NCI-H1436 (cell line): ENCODE results near the gene MYBPC2.

ENCODE experiments used
- DNase-seq: peaks from one replicate; lab custom pipeline; 2025; lab: John Stamatoyannopoulos, UW

MYBPC2 gene

DNA sequence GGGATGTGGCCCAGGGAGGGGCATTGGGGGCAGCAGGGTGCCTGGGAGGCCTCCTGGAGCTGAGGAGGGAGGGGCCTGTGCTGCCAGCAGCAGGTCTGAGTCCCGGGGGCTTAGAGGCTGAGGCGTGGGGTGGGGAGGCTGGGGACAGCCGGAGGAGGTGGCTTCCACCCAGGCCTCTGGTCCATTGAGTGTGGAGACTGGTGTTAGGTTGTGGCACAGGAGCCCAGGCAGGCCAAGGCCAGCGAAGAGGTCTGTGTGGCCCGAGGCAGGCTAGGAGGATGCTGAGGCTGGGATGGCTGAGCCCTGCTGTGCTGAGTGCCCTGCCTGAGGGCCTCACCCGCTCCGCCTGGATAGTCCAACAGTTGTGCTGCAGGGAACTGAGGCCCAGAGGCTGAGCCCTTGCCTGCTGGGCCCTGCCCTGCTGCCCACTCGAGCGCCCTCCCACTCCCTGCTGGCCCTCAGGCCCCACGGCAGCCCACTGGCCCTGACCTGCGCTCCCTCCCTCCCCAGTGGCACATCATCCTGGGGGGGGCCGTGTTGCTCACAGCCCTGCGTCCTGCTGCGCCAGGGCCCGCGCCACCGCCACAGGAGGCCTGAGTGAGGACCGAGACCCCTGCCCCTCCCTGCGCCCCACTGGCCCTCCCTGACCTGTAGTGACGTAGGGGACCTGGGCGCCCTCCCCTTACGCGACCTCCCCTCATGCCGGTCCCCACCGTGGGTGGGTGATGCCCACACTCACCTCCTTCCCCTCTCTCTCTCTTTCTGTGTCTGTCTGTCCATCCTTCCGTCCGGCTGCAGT is 48.9 kb downstream of the MYBPC2 start:
- DNase-seq: no peak

DNA sequence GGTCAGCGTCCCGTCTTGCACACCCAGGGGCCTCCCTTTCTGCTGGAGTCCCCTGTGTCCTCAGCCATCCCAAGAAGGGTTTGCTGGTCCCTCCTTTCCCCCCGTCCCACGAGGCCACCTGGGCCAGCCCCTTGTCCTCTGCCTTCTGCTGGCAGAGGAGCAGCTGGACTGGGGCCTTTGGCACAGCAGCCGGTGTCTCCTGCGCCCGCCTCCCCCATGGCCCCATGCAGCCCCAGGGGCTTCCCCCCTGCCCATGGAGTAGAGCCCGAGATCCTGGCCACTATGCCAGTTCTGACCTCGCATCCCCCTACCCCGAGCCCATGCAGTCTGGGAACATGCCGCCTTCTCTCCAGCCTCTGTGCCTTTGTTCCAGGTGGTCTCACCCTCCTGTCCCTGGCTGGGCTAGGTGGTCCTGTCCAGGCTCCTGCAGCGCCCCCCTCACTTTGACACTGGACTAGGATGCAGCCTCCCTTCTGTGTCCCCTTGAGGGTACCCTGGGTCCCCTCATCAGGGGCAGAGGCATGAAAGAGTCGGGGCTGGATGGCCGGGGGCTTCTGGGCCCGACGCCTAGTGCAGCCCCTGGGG is 49.7 kb downstream of the MYBPC2 start:
- DNase-seq: no peak

DNA sequence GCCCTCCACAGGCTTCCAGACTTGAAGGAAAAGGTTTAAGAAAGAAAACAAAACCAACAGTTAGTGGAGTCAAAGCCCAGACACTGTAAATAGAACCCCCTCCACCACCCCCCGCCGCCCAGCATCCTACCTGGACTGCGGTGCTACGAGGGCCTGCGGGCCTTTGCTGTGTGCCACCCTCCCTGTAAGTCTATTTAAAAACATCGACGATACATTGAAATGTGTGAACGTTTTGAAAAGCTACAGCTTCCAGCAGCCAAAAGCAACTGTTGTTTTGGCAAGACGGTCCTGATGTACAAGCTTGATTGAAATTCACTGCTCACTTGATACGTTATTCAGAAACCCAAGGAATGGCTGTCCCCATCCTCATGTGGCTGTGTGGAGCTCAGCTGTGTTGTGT is 50.2 kb downstream of the MYBPC2 start:
- no peak for DNase-seq

DNA sequence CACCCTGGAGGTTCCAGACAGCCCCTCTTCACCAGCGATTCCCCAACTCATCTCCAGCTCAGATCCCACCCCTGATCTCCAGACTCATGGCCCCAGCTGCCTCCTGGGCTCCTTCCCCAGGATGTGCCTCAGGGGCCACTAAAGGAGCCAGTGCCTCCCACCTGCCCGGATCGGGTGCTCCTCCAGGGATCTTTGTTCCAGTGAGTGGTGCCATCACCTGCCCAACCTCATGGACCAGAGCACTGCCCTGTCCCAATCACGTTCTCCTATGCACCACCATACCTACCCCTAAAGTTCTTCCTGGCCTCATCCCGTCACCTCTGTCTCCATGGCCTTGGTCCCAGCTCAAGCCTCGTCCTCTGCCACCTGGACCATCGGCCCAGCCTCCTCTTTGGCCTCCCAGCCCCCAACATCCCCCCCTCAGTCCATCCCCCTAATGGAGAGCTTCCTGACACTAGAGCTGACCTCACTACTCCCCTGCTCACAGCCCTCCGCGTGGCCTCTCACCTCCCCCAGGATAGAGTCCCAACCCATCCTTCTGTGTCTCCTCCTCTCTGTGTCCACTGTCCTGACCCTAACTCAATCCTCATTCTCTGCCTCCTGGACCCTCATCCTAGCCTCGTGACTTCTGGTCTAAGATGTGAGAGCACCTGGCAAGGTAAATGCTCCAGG is 52.7 kb downstream of the MYBPC2 start:
- DNase-seq: no peak

DNA sequence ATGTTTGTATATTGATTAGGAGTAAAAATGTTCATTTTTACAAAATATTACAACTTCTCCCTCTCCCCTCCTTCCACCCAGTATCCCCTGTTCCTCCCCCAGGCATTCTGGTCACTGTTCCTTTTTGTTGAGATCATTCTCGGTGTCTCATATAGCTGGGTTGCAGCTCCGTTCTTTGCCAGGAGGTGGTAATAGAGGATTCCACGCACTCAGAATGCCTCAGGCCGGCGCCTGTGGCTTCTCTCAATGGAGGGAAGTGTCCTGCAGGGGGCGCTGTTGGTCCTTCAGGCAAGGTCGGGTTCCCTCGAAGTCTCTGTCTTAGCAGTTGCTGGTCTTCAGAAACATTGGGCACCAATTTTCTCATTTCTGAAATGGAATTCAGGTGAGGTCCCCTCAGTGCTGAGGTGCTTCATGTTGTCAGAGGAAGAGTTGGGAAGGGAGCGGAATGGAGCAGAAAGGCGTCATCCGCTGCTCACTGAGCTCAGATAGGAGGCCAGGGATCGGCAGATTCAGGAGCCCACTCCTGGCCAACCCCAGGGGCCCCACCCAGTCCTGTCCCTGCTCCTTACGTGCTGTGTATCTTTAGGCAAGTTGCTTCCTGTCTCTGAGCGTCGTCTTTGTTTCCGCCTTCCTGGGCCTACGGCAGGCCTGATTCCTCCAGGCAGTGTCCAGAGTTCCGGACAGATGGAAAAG is 54.3 kb downstream of the MYBPC2 start:
- no peak for DNase-seq

DNA sequence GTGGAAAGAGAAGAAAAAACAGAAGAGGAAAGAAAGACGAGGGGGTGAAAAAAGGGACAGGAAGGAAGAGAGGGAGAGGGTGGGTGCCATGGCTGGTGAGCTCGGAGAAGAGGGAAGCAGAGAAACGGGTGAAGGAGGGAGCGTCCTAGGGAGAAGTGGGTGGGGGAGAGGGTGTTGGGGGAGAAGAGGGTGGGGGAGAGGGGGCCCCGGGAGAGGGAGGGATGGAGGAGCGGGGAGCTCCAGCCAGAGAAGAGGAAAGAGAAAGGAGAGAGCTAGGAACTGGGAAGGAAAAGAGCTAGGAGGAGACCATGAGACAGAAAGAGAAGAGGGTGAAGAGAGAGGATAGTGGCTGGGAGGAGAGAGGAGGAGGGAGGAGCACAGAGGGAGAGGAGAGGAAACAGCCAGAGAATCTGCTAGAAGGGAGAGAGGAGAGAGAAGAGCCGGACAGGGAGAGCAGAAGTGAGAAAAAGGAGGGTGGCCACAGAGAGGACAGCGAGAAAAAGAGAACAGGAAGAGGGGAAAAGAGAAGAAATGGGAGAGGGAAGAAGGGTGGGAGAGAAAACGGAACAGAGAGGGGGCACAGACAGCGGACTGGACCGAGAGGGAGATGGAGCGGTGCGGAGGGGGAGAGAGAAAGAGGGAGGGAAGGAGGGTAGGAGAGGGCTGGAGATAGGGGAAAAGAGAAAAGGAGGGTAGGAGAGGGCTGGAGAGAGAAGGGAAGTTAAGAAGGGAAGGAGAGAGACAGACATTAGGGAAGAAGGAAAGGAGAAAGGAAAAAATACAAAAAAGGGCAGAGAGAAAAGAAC is 55.9 kb downstream of the MYBPC2 start:
- no peak for DNase-seq

DNA sequence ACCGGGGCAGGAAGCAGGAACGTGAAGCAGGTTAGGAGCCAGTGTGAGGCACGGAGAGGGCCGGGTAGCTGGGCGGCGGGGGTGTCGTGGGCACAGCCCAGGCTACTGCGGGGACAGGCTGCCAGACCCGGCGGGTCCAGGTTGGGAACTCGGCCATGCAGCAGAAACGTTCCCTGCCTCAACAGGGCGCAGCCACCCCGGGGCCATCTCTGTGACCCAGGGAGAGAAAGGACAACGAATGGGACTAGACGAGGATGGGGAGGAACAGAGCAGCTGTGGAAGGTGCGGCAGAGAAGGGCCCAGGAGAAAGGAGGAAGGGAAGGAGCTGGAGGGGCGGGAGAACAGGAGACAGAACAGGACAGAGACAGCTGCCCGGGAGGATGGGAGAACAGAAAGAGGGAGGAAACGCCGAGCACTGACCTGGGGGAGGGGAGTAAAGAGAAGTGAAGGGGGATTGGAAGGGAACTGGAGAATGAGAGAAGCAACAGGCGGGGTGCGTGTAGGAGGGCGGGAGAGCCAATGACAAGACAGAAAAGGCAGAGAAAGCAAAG is 56.8 kb downstream of the MYBPC2 start:
- no peak for DNase-seq

DNA sequence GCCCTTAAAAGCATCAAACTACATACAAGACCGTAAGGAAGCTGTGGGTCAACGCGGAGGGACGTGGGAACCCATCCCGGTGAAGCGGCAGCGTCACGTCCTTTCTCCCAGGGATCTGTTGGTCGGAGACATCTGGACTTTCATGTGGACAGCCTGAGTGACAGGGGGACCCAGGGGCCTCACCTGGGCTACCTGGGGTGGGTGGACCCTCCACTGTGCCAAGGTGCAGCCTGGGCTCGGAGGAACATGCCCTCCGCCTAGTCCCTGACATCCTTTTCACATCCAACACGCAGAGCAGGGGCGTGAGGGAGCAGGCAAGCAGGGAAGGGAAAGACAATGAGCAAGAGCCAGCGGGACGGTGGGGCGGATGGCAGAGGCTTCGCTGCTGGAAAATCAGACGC is 57.7 kb downstream of the MYBPC2 start:
- no peak for DNase-seq

DNA sequence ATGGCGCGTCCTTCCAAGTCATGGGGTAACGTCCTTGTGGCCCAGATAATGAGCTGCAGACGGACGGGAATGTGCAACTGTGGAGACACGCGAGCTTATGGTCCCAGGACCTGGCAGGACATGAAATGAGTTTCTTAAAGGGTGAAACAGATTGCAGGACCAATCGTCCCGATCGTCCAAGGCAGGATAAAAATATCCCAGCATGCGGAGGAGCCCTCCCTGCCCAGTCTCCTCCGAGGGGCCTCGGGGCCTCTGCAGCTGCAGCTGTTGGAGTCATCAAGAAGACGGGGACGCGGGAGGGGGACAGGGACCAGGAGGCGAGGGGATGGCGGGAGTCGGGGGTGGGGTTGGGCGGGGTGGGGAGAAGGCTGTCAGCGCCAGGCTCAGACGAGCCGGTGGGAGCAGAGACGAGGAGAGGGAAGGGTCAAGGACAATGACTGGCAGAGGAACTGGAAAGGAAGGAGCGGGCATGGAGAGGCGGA is 58.3 kb downstream of the MYBPC2 start:
- no peak for DNase-seq

DNA sequence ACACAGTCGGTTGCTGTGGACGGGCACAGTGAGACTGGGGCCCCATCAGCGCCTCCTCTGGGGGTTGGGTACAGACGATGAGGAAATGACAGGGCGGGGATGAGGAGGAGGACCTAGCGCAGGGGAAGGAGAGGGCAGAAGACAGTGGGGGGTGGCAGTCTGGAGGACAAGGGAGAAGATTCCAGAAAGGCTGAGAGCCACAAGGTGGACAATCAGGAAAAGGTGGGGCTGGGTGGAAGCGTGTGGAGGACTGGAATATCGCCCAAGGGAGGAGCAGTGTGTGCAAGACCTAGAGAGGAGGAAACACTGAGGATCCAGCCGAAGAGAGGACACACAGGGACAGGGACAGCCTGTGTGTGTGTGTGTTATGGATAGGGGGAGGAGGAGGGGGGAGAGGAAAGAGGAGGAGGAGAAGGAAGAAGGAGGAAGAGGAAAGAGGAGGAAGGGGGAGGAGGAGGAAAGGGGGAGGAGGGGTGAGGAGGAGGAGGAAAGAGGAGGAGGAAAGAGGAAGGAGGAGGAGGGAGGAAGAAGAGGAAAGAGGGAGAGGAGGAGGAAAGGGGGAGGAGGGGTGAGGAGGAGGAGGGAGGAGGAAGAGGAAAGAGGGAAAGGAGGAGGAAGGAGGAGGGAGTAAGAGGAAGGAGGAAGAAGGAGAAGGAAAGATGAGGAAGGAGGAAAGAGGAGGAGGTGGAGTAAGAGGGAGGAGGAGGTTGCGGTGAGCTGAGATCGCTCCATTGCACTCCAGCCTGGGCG is 59.8 kb downstream of the MYBPC2 start:
- DNase-seq: peak; percentile 37

DNA sequence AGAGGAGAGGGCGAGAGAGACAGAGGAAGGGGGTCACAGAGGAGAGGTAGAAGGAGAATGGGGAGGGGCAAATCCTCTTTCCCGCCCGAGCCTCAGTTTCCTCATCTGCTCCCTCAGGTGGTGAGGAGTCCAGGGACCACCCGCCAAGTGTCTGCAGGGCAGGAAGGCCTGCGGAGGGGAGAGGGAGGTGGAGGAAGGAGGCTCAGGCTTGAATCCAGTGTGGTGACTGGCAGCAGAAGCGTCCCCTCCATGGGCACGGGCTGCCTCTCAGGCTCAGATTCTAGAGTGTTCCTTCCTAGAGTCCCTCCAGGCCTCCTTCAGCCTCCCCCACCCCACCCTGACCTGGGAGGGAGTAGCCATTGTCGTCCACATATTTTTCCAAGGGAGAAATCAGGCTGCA is 60.5 kb downstream of the MYBPC2 start:
- no peak for DNase-seq

DNA sequence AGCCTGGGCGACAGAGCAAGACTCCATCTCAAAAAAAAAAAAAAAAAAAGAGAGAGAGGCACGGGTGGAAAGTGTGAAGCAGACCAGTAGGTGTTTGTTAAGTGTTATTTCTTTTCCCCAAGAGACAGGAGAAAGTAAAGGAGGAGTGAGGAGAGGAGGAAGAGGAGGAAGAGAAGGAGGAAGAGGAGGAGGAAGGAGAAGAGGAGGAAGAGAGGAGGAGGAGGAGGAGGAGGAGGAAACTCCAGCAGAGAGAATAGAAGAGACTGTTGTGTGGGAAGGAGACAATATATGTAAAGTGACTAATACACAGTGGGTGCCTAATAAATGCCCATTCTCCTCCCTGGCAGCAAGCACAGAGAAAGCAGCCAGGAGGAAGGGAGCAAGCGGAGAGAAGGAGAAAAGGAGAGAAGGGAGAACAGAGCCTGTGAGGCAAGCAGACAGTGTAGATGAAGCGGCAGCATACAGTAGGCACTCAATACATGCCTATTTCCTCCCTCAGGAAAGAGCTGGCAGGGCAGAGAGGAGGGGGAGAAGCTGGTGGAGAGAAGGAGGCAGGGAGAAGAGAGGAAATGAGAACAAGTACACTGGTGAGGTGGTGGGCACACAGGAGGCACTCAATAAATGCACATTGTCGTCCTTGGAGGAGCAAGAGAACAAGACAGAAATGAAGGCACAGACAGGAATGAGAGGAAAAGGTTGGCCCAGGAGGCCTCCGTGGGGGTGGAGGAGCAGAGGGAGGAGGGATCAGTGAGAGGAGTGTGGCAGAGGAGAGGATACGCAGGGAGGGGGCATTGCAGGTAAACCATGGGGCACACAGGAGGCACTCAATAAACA is 61.7 kb downstream of the MYBPC2 start:
- DNase-seq: no peak

DNA sequence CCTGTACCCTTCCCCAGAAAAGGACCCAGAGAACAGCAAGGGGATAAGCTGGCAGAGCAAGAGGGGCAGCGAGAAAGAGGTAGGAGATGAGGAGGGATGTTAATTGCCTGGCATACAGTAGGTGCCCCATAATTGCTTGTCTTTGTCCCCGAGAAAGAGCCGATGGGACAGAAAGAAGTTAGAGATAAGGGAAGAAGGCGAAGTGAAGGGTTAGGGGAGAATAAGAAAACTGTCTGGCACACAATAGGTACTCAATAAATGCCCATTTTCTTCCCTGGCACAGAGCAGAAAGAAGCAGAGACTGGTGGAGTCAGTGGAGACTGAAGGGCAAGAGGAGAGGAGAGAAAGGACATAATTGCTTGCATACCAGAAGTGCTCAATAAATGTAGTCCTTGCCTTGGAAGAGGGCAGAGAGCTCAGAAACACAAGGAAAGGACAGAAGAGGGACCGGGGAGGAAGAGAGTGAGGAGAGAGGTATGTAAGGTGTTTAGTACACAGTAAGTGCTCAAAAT is 62.4 kb downstream of the MYBPC2 start:
- no peak for DNase-seq

DNA sequence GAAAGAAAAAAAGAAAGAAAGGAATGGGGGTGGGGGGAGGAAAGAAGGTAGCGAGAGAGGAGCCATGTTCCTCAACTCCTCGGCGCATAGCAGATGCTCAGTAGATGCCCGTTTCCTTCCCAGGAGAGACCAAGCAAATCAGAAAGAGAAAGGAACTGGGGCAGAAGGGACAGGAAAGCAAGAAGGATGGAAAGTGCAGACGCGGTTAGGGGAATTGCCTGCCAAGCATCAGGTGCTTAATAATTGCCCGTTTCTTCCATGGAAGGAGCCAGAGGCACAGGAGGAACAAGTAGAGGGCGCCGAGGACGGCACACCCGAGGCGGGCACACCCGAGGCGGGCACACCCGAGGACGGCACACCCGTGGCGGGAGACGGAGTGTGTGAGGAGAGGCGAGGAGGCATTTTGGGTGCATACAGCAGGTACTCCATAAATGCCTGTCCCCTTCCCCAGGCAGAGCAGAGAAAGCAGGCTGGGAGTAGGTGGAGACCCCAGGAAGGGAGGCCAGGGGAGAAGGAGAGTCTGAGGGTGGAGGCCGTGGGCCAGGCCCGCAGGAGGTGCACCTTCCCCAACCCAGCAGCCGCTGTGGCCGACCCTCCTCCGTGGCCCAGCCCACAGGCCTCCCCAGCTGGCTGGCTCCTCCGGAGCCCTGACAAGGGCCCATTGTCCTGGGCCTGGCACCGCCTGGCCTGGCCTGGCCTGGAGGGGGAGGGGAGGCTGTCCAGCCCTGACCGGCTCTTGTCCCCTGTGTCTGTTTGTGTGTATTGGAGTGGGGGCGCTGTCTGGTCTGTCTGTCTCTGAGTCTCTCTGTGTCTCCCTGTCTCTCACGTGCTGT is 63.7 kb downstream of the MYBPC2 start:
- no peak for DNase-seq

DNA sequence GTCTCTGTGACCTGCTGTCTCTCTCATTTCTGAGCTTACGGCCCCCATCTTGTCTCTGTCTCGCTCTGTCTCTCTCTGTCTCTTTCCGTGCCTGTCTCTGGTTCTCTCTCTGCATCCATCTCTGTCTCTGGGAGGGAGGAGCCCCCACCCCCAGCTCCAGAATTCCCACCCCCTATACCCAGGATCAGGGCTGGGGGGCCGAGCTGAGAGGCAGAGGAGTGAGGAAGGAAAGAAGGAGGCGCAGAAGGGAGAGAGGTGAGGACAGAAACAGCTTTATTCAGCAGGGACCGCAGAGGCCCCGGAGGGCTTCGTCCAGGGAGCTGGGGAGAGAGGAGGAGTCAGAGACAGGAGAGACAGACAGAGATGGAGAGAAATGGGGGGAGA is 64.3 kb downstream of the MYBPC2 start:
- DNase-seq: no peak

DNA sequence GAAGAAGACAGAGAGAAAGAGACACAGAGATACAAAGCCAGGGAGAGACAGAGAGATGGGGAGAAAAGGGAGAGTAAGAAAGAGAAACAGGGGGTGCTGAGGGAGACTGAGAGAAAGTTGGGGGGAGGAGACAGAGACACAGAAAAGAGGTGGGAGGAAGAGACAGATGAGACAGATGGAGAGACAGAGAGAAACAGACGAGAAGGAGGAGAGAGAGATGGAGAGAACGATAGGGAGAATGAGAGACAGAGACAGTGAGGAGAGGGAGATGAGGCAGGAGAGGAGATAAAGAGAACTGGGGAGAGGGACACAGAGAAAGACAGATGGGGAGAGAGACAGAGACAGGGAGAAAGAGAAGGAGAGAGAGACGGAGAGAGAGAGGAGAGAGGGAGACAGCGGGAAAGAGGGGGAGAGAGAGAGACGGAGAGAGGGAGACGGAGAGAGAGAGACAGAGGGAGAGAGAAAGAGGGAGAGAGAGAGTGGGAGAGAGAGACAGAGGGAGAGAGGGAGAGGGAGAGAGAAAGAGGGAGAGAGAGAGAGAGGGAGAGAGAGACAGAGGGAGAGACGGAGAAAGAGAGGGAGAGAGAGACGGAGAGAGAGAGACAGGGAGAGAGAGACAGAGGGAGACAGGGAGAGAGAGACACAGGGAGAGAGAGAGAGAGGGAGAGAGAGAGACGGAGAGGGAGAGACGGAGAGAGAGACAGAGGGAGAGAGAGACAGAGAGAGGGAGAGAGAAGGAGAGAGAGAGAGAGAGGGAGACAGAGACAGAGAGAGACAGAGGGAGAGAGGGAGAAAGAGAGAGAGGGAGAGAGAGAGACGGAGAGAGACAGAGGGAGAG is 65.7 kb downstream of the MYBPC2 start:
- no peak for DNase-seq

DNA sequence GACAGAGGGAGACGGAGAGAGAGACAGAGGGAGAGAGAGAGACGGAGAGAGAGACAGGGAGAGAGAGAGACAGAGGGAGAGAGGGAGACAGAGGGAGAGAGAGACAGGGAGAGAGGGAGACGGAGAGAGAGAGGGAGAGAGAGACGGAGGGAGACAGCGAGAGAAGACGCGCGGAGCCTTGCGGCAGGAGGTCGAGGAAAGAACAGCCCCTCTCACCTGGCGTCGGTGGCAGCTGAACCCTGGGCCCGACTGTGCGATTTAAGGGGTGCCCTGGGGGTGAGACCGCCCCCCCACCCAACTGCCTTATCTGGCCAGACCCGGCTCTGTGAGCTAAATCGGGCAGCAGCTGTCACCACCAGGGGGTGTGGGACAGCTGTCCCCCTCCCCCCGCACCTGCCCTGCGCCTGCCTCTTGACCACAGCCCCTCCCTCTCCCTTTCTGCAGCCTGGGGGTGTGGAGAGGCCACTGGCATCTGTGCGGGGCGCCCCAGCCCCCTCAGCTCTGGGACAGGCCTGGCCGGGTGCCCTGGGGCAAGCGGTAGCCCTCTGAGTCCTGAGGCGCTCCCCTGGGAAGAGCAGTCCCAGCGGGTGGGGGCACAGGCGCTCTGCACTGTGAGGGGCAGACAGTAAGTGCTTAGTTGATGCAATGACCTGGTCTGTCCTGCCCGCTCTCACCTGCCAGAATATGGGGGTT is 67.5 kb downstream of the MYBPC2 start:
- DNase-seq: peak; percentile 18
